IPS-15b (cell line): ENCODE measurements around the gene PSMB8.
"Not testable (repeated sequence)": the region's sequence is repeated elsewhere in the genome, so short reads cannot be mapped to it uniquely, and the experiment has no call there.

Experiments
- H3K27me3 ChIP-seq: one replicate; pipeline ENCODE4 v1.6.1; 2013; ENCODE audit warnings: low read length; ENCODE audit not compliant: control insufficient read depth, insufficient read depth
- H3K36me3 ChIP-seq: one replicate; pipeline ENCODE4 v1.6.1; 2013; ENCODE audit warnings: low read length; ENCODE audit not compliant: control insufficient read depth, insufficient read depth
- H3K4me1 ChIP-seq: one replicate; pipeline ENCODE4 v1.6.1; 2013; ENCODE audit warnings: mild to moderate bottlenecking, low read length; ENCODE audit not compliant: control insufficient read depth, insufficient read depth
- H3K4me3 ChIP-seq: one replicate; pipeline ENCODE4 v1.5.1; 2013; ENCODE audit warnings: low read depth, low read length
- H3K9ac ChIP-seq: one replicate; pipeline ENCODE4 v1.6.1; 2013; ENCODE audit warnings: low read depth, mild to moderate bottlenecking, low read length
- H3K9me3 ChIP-seq: one replicate; pipeline ENCODE4 v1.6.1; 2013; ENCODE audit warnings: mild to moderate bottlenecking, low read length; ENCODE audit not compliant: control insufficient read depth, insufficient read depth

PSMB8 gene

DNA sequence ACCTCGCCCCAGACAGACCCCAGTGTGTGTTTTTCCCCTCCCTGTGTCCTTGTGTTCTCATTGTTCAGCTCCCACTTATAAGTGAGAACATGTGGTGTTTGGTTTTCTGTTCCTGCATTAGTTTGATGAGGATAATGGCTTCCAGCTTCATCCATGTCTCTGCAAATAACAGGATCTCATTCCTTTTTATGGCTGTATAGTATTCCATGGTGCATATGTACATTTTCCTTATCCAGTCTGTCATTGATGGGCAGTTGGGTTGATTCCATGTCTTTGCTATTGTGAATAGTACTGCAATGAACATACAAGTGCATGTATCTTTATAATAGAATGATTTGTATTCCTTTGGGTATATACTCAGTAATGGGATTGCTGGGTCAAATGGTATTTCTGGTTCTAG, 30.1 kb upstream of the PSMB8 start:
- not testable (repeated sequence) for H3K9ac ChIP-seq, H3K4me1 ChIP-seq, H3K36me3 ChIP-seq, H3K9me3 ChIP-seq, H3K27me3 ChIP-seq, H3K4me3 ChIP-seq

GRCh38 chr6:32868257-32868788, 24.5 kb upstream of the PSMB8 start:
- no peaks in the 10 kb centered on the region for H3K4me1 ChIP-seq
- H3K27me3 ChIP-seq = no peaks in the 10 kb centered on the region
- H3K9me3 ChIP-seq = no peaks in the 10 kb centered on the region
- no peak overlapping the region for H3K9ac ChIP-seq
- H3K4me3 ChIP-seq = no peak overlapping the region
- no peaks in the 10 kb centered on the region for H3K36me3 ChIP-seq

DNA sequence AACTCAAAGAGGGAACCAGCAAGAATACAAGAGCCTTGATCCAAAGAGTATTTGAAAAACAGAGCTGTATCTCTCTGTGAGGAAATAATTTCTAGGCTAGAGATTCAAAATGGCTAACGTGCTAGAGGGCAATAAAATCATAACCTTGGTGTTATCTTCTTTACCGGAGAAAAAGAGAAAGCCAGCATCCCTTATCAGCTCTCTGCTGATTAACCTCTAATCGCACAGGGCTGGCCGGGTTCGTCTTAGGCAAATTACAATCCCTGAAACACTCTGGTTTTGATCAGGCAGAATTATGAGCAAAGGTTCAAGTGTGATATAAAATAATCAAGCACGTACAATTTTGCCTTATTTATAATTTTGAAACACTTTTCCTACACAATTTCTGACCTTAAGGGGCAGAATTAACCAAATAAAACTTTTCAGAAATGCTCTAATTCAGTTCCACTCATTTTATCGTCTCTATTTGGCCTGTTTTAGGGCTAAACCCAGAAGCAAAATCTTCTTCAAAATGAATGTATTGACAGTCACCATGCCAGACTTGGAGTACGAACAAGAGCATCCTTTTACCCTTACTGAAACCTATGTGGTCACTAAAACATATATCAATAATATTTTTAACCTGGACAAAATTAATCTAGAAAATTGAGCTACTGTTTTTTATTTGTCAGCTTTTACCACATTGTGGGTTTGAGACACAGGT, 23.9 kb upstream of the PSMB8 start:
- Histone ChIP-seq H3K9me3 (no peaks in the 10 kb centered on the region), H3K4me1 (no peaks in the 10 kb centered on the region), H3K27me3 (no peaks in the 10 kb centered on the region), H3K9ac (no peak overlapping the region), H3K4me3 (no peak overlapping the region), H3K36me3 (no peaks in the 10 kb centered on the region)

DNA sequence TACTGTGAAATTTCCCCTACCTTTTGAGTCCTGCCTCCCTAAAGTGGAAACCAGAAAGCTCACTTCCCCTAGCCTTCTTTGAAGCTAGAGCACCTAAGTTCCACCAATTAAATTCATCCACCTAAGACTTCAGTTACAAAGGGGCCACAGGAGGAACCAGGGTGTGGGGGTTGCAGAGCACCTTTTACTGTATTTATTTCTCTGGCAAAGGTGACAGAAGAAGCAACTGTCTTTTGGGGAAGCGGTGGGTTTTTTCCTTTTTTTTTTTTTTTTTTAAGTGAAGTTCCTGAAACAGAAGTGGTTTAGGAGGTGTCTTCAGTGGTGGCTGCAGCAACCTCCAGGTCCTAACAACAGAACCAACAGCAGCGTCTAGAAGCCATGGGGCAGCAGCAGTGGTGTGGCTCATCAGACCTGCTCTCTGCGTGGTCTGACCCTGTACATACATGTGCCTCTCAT, 23.2 kb upstream of the PSMB8 start:
- Histone ChIP-seq H3K4me3 (no peak overlapping the region), H3K4me1 (no peaks in the 10 kb centered on the region), H3K36me3 (no peaks in the 10 kb centered on the region), H3K9me3 (no peaks in the 10 kb centered on the region), H3K9ac (peak overlapping the region; percentile 4), H3K27me3 (no peaks in the 10 kb centered on the region)

DNA sequence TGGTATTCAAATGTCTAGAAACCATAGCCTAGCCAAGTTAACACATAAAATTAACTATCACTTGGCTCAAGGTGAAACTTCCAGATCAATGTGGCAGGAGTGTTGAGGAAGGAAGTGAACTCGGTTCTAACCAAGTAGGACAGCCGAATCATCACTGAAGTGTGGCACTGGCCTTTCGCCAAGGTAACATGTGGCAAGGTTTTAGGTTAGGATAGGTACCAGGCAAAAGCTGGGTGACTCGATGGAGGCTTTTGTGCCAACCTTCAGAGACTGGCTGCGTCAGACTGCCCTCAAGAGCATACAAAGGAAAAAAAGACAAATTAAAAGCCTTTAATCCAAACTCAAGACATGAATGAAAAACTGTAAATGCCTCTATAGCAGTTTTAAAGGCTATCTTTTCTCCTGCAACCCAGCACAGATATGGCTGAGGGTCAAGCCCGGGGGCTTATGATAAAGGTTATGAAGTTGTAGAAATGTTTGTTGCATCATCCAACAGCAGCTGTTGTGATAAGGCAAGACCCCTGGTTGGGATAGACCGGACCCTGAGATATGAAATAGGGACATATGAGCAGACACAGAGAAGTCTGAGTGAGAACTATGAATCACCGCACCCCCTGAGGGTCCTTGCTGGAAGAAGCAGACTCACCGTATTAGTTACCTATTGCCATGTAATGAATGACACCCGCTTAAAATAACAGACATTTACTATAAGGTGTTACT, 22.0 kb upstream of the PSMB8 start:
- H3K4me1 ChIP-seq = peaks cover under 1% of the 10 kb centered on the region
- no peak overlapping the region for H3K4me3 ChIP-seq
- no peaks in the 10 kb centered on the region for H3K36me3 ChIP-seq
- no peaks in the 10 kb centered on the region for H3K27me3 ChIP-seq
- no peaks in the 10 kb centered on the region for H3K9me3 ChIP-seq
- no peak overlapping the region for H3K9ac ChIP-seq

DNA sequence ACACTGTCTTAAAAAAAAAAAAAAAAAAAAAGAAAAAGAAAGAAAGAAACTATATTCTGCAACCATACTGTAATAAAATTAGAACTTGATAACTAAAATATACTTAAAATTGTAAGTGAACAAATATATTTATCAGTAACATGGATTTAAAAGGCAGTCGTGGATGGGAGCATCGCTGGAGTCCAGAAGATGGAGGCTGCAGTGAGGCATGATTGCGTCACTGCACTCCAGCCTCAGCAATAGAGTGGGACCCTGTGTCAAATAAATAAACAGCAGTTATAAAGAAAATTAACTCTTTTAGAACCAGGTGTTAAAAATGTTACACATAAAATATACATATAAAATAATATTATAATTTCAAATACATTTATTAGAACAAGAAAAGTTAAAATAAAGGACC, 18.9 kb upstream of the PSMB8 start:
- Histone ChIP-seq H3K36me3 (no peaks in the 10 kb centered on the region), H3K4me3 (no peak overlapping the region), H3K27me3 (no peaks in the 10 kb centered on the region), H3K9ac (no peak overlapping the region), H3K9me3 (no peaks in the 10 kb centered on the region), H3K4me1 (peaks cover 2% of the 10 kb centered on the region)

GRCh38 chr6:32860674-32861073, 16.8 kb upstream of the PSMB8 start:
- H3K4me1 ChIP-seq = peaks cover 2% of the 10 kb centered on the region
- no peaks in the 10 kb centered on the region for H3K36me3 ChIP-seq
- H3K4me3 ChIP-seq = no peak overlapping the region
- peaks cover 9% of the 10 kb centered on the region for H3K27me3 ChIP-seq
- H3K9me3 ChIP-seq = no peaks in the 10 kb centered on the region
- H3K9ac ChIP-seq = no peak overlapping the region

- peaks cover 24% of the 10 kb centered on the region for H3K27me3 ChIP-seq
- H3K4me1 ChIP-seq = peaks cover 2% of the 10 kb centered on the region
- H3K4me3 ChIP-seq = no peak overlapping the region
- no peak overlapping the region for H3K9ac ChIP-seq
- no peaks in the 10 kb centered on the region for H3K9me3 ChIP-seq
- no peaks in the 10 kb centered on the region for H3K36me3 ChIP-seq
Measured at GRCh38 chr6:32858194-32858593, 14.3 kb upstream of the PSMB8 start.

DNA sequence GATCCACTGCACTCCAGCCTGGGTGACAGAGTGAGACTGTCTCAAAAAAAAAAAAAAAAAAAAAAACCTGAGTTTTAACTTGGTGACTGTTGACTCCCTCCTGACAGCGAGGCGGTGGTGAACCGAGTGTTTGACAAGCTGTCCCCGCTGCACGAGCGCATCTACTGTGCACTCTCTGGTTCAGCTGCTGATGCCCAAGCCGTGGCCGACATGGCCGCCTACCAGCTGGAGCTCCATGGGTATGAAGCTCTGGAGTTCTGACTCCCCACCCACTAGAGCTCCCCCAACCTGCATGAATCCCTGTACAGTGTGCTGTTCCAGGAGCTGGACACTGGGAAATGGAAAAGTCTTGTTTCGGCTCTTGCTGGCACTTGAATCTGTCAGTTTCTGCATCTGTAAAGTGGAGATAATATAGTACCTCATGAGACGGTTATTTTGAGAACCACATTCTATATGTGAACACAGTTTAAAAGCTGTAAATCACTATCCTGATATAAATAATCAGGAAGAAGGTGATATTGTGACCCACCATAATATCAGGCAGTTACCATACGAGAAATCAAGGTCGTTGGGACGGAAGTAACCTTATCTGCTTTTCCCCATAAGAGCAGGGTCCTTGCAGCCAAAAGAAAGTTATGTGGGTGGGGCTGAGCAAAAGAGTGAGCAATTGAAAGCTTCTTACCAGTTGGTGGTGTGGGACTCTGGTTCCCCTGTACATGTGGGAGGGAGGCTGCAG, 13.5 kb upstream of the PSMB8 start:
- Histone ChIP-seq H3K4me1 (peaks cover 5% of the 10 kb centered on the region), H3K9me3 (no peaks in the 10 kb centered on the region), H3K4me3 (no peak overlapping the region), H3K27me3 (peaks cover 32% of the 10 kb centered on the region), H3K36me3 (no peaks in the 10 kb centered on the region), H3K9ac (no peak overlapping the region)

DNA sequence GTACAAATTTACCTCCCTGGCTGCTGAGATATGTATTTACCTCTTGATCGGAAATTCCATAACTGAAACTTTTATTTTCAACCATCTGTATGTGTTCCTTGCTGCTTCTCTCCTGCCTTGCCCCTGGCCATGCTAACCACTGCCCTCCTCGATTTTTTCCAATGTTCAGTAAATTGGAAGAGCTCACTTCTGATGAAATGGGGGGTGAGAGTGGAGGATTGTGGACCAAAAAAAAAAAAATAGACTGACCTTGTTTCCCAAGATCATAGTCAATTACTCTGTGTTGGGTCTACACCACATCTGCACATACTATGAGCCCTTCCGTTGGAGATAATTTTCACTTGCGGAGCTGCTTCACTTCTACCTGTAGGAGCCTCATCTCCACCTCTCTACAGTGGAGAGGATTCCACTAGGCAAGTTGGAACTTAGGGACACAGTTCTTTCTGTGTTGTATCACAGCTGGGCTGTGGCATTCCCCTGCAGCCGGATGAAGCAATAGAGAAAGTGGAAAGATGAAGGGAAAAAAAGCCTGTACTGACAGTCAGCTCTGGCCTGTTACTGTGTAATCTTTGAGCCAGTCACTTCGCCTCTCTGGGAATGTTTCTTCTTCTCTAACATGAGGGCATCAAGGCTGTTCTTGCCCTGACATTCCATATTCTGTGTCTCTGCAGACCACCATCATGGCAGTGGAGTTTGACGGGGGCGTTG, 11.8 kb upstream of the PSMB8 start:
- Histone ChIP-seq H3K4me1 (peaks cover 5% of the 10 kb centered on the region), H3K9me3 (no peaks in the 10 kb centered on the region), H3K9ac (no peak overlapping the region), H3K36me3 (no peaks in the 10 kb centered on the region), H3K4me3 (no peak overlapping the region), H3K27me3 (peaks cover 46% of the 10 kb centered on the region)

GRCh38 chr6:32854376-32855178, 10.7 kb upstream of the PSMB8 start:
- Histone ChIP-seq H3K36me3 (no peaks in the 10 kb centered on the region), H3K27me3 (peaks cover 46% of the 10 kb centered on the region), H3K9ac (peak overlapping the region; percentile 54)

More at GRCh38 chr6:32854376-32855178, 10.7 kb upstream of the PSMB8 start:
- Histone ChIP-seq H3K4me1 (peaks cover 5% of the 10 kb centered on the region), H3K4me3 (peak overlapping the region; percentile 88), H3K9me3 (no peaks in the 10 kb centered on the region)
